MCF 10A (cell line): Measurements from ENCODE around the gene WDFY2. TPM values are rescaled to one million over a fixed set of nuclear protein-coding genes. Genes with fewer than 3 reads are reported as not detected.
"Not testable (repeated sequence)": the region's sequence is repeated elsewhere in the genome, so short reads cannot be mapped to it uniquely, and the experiment has no call there.

Source experiments
- BruUV-seq: library from RNA; stranded (reverse); fragments of 400-500 nt; replicated peaks from 2 replicates; lab custom pipeline; 2021; lab: Mats Ljungman, UMichigan
- CTCF ChIA-PET: fragments of 300-600 bp; sonication (Branson Sonifier 250); formaldehyde crosslinking; extraction: SDS; loops from one replicate; lab custom pipeline; 2021; ENCODE audit warnings: antibody characterized with exemption, inconsistent platforms; lab: Yijun Ruan, JAX
- POLR2A ChIA-PET: fragments of 300-600, 350-650 bp; sonication (Branson Sonifier 250); formaldehyde crosslinking; extraction: SDS; loops from one replicate; lab custom pipeline; 2020; ENCODE audit warnings: antibody characterized with exemption, inconsistent platforms; lab: Yijun Ruan, JAX
- DNase-seq: peaks from one replicate; pipeline ENCODE4 v3.0.0-alpha.2; 2018; ENCODE audit not compliant: unreplicated experiment
- H3K27ac Mint-ChIP-seq: one replicate; pipeline ENCODE4 v1.8.0; 2022; ENCODE audit warnings: mild to moderate bottlenecking, low read depth, mixed read lengths; ENCODE audit not compliant: unreplicated experiment
- H3K27me3 Mint-ChIP-seq: one replicate; pipeline ENCODE4 v1.8.0; 2022; ENCODE audit warnings: mixed read lengths; ENCODE audit not compliant: insufficient read depth, unreplicated experiment
- H3K36me3 Mint-ChIP-seq: one replicate; pipeline ENCODE4 v1.8.0; 2022; ENCODE audit warnings: mild to moderate bottlenecking, moderate library complexity, mixed read lengths; ENCODE audit not compliant: insufficient read depth, unreplicated experiment
- H3K4me1 Mint-ChIP-seq: one replicate; pipeline ENCODE4 v1.8.0; 2022; ENCODE audit warnings: mixed read lengths; ENCODE audit not compliant: insufficient read depth, unreplicated experiment
- H3K4me3 Mint-ChIP-seq: one replicate; pipeline ENCODE4 v1.8.0; 2022; ENCODE audit warnings: mild to moderate bottlenecking, moderate library complexity, mixed read lengths; ENCODE audit not compliant: unreplicated experiment
- H3K9me3 Mint-ChIP-seq: one replicate; pipeline ENCODE4 v1.8.0; 2022; ENCODE audit warnings: mixed read lengths; ENCODE audit not compliant: unreplicated experiment
- CTCF ChIP-seq: fragments of 200-600 bp; IDR thresholded peaks from one replicate; pipeline ENCODE4 v1.8.0; 2022; ENCODE audit warnings: antibody characterized with exemption, mild to moderate bottlenecking; ENCODE audit not compliant: unreplicated experiment
- intact Hi-C: fragments of 100-400 bp; cut with micrococcal nuclease; formaldehyde crosslinking; loops from 2 replicates; pipeline ENCODE4 v1.14.1; 2022
- total RNA-seq: library from RNA; stranded (reverse); gene quantifications from 2 replicates; pipeline ENCODE4 v1.2.3, GENCODE V29; 2022

WDFY2 gene
- total RNA-seq, 1 experiment from 2014 or later, result 56.2 TPM

- DNase-seq, result no peak
- ChIA-PET POLR2A (interaction anchor here (1.1 to 2.3 kb wide), 2 partner anchors 16 to 261 kb away, joined by 3 to 9 read pairs; no protein-coding TSS in a partner anchor), CTCF (no interaction called here)
- Mint-ChIP-seq H3K4me1 (peaks cover 21% of the 10 kb centered on the region), H3K27me3 (no peaks in the 10 kb centered on the region), H3K36me3 (no peaks in the 10 kb centered on the region), H3K4me3 (no peak overlapping the region), H3K9me3 (no peaks in the 10 kb centered on the region), H3K27ac (no peak overlapping the region)
- BruUV-seq, result no TSS peak
- no peak for TF ChIP-seq CTCF
- intact Hi-C loops, result no loop called here
Measured at GRCh38 chr13:51541037-51541436, 43.2 kb upstream of the WDFY2 start.

GRCh38 chr13:51541809-51542258 lies 42.4 kb upstream of the WDFY2 start:
- TF ChIP-seq CTCF, result no peak
- POLR2A ChIA-PET, result interaction anchor here (1.1 kb wide), 1 partner anchor 260 kb away, joined by 3 read pairs; no protein-coding TSS in a partner anchor
- Mint-ChIP-seq H3K9me3 (no peaks in the 10 kb centered on the region), H3K36me3 (no peaks in the 10 kb centered on the region), H3K27me3 (no peaks in the 10 kb centered on the region), H3K27ac (no peak overlapping the region), H3K4me3 (no peak overlapping the region), H3K4me1 (peaks cover 21% of the 10 kb centered on the region)
- intact Hi-C loops, result no loop called here
- BruUV-seq, result no TSS peak
- CTCF ChIA-PET, result interaction anchor here (0.7 kb wide), 1 partner anchor 256 kb away, joined by 4 read pairs; no protein-coding TSS in a partner anchor
- DNase-seq, result no peak

GRCh38 chr13:51542346-51543242 lies 41.7 kb upstream of the WDFY2 start:
- BruUV-seq, result no TSS peak
- Mint-ChIP-seq H3K27me3 (no peaks in the 10 kb centered on the region), H3K36me3 (no peaks in the 10 kb centered on the region), H3K4me3 (no peak overlapping the region), H3K27ac (no peak overlapping the region), H3K4me1 (peaks cover 21% of the 10 kb centered on the region), H3K9me3 (no peaks in the 10 kb centered on the region)
- intact Hi-C loops, result no loop called here
- ChIA-PET POLR2A (interaction anchor here (1.4 kb wide), 1 partner anchor 12 kb away, joined by 3 read pairs; no protein-coding TSS in a partner anchor), CTCF (interaction anchor here (0.6 kb wide), 2 partner anchors 79 to 239 kb away, joined by 3 to 4 read pairs; no protein-coding TSS in a partner anchor)
- no peak for DNase-seq
- TF ChIP-seq CTCF, result no peak

- H3K27ac Mint-ChIP-seq, H3K27me3 Mint-ChIP-seq, H3K4me3 Mint-ChIP-seq, H3K36me3 Mint-ChIP-seq, CTCF ChIA-PET, BruUV-seq, H3K9me3 Mint-ChIP-seq, intact Hi-C loops, DNase-seq: not testable (repeated sequence)
- H3K4me1 Mint-ChIP-seq, result peaks cover 28% of the 10 kb centered on the region
- POLR2A ChIA-PET, result interaction anchor here (1.4 to 2.0 kb wide), 2 partner anchors 8 to 92 kb away, joined by 3 to 7 read pairs; partner anchors contain the start of gene INTS6
Measured at GRCh38 chr13:51545446-51545845, 38.8 kb upstream of the WDFY2 start.
